ENCODE results near the gene LRRC31.

Gene LRRC31

DNA sequence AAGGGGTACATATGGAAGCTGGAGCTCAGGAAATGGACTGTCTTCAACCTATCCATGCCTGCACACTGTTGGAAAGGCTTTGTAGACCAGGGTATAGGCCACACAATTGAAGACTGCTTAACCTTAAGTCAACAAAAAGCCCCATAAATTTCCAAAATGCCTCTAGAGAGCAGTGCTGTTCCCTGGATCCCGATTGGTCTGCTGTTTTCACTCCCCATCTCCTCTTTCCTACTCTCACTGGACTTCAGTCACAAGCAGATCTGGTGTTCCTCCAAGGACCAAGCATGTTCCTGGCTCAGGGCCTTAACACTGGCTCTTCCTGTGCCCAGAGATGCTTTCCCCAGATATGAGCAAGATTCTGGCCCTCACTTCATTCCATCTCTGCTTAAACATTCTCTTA lies 34.2 kb downstream of the LRRC31 start:
- no peak for TF ChIP-seq ZFX (IDR thresholded peaks at IDR 0.05)
- TF ChIP-seq, protein P1, sequence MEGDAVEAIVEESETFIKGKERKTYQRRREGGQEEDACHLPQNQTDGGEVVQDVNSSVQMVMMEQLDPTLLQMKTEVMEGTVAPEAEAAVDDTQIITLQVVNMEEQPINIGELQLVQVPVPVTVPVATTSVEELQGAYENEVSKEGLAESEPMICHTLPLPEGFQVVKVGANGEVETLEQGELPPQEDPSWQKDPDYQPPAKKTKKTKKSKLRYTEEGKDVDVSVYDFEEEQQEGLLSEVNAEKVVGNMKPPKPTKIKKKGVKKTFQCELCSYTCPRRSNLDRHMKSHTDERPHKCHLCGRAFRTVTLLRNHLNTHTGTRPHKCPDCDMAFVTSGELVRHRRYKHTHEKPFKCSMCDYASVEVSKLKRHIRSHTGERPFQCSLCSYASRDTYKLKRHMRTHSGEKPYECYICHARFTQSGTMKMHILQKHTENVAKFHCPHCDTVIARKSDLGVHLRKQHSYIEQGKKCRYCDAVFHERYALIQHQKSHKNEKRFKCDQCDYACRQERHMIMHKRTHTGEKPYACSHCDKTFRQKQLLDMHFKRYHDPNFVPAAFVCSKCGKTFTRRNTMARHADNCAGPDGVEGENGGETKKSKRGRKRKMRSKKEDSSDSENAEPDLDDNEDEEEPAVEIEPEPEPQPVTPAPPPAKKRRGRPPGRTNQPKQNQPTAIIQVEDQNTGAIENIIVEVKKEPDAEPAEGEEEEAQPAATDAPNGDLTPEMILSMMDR (conservative IDR thresholded peaks at IDR 0.05): peak; percentile 20
- peak overlapping the region; percentile 23; the same call in 1 of the 2 replicates for H3K27ac ChIP-seq

DNA sequence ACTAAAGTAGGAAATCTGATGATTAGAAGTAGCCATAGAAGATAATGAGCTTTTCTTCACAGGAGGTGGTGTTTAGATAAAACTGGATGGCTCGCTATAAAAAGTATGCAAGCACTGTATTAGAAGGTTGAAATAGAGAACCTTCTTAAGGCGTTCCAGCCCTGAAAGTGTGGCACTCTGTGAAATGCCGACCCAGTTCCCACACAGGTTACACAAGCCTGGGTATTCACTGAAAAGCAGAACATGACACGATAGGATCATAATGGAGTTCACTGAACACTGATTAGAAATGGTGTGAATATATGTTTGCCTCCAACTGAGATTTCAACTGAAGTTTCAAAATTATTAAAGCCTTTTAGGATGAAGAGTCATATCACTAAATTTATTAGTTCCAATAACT lies 42.0 kb downstream of the LRRC31 start:
- TF ChIP-seq, protein P1 (conservative IDR thresholded peaks at IDR 0.05): no peak
- TF ChIP-seq ZFX (IDR thresholded peaks at IDR 0.05): no peak

DNA sequence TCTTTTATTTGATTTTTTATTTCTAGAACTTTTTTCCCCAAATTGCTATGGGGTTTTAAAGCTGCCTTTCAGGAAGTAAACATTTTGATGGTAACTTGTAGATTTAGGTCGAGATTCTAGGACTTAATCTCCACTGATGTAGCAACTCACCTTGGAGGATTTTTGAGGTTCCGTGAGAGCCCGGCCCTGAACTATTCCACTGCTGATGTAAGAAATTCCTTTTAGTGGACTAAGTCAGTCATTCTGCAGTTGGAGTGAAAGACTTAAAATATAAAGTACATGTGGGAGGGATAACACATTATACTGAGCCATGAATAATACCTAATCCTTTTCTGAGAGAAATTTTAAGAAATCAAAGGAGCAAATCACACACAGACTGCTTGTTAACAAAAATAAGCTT lies 44.4 kb downstream of the LRRC31 start:
- H3K27ac ChIP-seq: no peak overlapping the region
- no peak for TF ChIP-seq ZFX (IDR thresholded peaks at IDR 0.05)

More for the DNA sequence above, 42.0 kb downstream of the LRRC31 start:
- H3K27ac ChIP-seq: no peak overlapping the region

DNA sequence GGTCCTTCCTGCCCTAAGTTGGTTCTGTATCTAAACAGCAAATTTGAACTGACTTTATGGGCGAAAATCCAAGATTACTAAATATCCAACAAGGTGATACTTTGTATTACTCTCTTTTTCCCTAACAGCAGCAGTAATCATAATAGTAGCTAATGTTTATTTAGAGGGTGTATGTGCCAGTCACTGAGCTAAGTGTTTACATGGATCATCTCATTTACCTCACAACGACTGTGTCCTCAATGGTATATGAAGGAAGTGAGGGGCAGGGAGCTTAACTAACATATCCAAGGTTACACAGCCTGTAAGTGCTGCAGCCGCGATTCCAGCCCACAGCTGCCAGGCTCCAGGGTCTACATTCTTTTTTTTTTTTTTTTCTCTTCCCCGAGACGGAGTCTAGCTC lies 46.8 kb downstream of the LRRC31 start:
- TF ChIP-seq ZFX (IDR thresholded peaks at IDR 0.05): no peak
- TF ChIP-seq, protein P1 (conservative IDR thresholded peaks at IDR 0.05): no peak
- no peak overlapping the region for H3K27ac ChIP-seq

DNA sequence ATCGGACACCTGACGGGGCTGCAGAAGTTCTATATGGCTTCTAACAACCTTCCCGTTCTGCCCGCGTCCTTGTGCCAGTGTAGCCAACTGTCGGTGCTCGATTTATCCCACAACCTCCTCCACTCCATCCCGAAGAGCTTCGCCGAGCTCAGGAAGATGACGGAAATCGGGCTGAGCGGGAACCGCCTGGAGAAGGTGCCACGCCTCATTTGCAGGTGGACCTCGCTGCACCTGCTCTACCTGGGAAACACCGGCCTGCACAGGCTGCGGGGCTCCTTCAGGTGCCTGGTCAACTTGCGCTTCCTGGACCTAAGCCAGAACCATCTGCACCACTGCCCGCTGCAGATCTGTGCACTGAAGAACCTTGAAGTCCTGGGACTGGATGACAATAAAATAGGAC lies 47.2 kb downstream of the LRRC31 start:
- TF ChIP-seq ZFX (IDR thresholded peaks at IDR 0.05): no peak
- TF ChIP-seq, protein P1 (conservative IDR thresholded peaks at IDR 0.05): no peak
- H3K27ac ChIP-seq: no peak overlapping the region

DNA sequence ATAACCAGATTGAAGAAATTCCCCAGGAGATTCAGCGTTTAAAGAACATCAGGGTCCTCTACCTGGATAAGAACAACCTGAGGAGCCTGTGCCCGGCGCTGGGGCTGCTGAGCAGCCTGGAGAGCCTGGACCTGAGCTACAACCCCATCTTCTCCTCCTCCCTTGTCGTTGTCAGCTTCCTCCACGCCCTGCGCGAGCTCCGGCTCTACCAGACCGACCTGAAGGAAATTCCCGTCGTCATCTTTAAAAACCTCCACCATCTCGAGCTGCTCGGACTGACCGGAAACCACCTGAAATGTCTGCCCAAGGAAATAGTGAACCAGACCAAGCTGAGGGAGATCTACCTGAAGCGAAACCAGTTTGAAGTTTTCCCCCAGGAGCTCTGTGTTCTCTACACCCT lies 47.6 kb downstream of the LRRC31 start:
- no peak for TF ChIP-seq ZFX (IDR thresholded peaks at IDR 0.05)
- TF ChIP-seq, protein P1 (conservative IDR thresholded peaks at IDR 0.05): no peak
- no peak overlapping the region for H3K27ac ChIP-seq

DNA sequence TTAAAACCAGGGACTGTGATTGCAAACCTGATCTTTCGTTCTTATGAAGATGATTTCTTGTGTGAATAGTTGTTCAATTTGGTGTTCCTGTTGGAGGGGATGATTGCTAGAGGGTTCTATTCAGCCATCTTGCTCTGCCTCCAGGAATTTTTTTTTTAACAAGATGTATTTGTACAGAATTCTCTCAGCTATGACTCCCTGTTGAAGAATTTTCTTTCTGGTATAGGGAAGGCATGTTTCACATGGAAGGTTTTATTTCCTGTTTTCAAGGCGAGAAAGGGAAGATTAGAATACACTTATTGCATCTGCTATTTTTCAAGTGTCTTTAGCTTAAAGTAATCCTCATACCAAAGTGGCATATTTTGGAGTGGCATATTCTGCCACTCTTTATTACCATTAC lies 51.4 kb downstream of the LRRC31 start:
- H3K27ac ChIP-seq: no peak overlapping the region
- TF ChIP-seq, protein P1 (conservative IDR thresholded peaks at IDR 0.05): no peak
- TF ChIP-seq ZFX (IDR thresholded peaks at IDR 0.05): no peak

DNA sequence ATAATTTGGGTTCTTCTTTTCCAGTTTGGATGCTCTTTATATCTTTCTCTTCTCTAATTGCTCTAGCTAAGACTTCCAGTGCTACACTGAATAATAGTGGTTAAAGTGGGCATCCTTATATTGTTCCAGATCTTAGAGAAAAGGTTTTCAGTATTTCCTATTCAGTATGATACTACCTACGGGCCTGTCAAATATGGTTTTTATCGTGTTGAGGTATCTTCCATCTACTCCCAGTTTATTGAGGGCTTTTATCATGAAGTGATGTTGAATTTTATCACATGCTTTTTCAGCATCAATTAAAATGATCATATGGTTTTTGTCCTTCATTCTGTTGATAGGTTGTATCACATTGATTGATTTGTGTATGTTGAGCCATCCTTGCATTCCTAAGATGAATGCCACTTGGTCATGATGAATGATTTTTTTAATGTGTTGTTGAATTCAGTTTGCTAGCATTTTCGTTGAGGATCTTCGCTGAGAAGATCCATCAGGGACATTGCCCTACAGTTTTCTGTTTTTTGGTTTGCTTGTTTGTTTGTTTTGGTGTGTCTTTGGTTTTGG lies 54.1 kb downstream of the LRRC31 start:
- TF ChIP-seq, protein P1 (conservative IDR thresholded peaks at IDR 0.05): no peak
- no peak for TF ChIP-seq ZFX (IDR thresholded peaks at IDR 0.05)
- no peak overlapping the region for H3K27ac ChIP-seq
